Adrenal gland (tissue), 5 donors: ENCODE data around the gene NCL.

Experiments used
- CTCF ChIP-seq, 6 experiments: fragments of 450-650 bp in 4 of 6; fragments of 200-600 bp in 2 of 6; sonication (generic) in 1 of 6; IDR thresholded peaks; 1 replicate in 5 of 6; 2 replicates in 1 of 6; pipeline versions ENCODE4 v1.5.1 to v1.8.0; 2016 to 2021; ENCODE audit warnings: antibody characterized with exemption in 6 of 6, mild to moderate bottlenecking in 2 of 6, moderate library complexity in 1 of 6
- POLR2A ChIP-seq, 2 donors: fragments of 450-650 bp; IDR thresholded peaks; one replicate each; pipeline ENCODE4 v1.6.1; 2017; ENCODE audit warnings: antibody characterized with exemption in 2 of 2, mild to moderate bottlenecking in 2 of 2, moderate library complexity in 1 of 2
- donor health status: DM: no; HTN: no; CAD: no.

GRCh38 chr2:231513746-231514224, 49.5 kb upstream of the NCL start:
- no peak for TF ChIP-seq CTCF (IDR thresholded peaks at IDR 0.05)
- TF ChIP-seq POLR2A (IDR thresholded peaks at IDR 0.05): no peak
